SK-N-MC (cell line): ENCODE measurements around the gene CLCN1.

Source experiments
- EZH2 ChIP-seq: fragments of 200-600 bp; sonication (generic); IDR thresholded peaks from one replicate; pipeline ENCODE4 v1.6.1; 2017; ENCODE audit warnings: antibody characterized with exemption
- POLR2AphosphoS5 ChIP-seq: IDR thresholded peaks from 2 replicates; pipeline ENCODE4 v1.6.1; 2012; ENCODE audit warnings: mild to moderate bottlenecking, low read depth, low read length, borderline replicate concordance

- TF ChIP-seq POLR2AphosphoS5 = no peak
- TF ChIP-seq EZH2 = no peak
Measured at GRCh38 chr7:143305423-143306070, 10.4 kb upstream of the CLCN1 start.
